ENCODE data around the gene CAPN1.

- TF ChIP-seq CTCF (CRISPR knock-in tag; IDR thresholded peaks at IDR 0.05) = no peak
- no peak for TF ChIP-seq CREM (IDR thresholded peaks at IDR 0.05)
- TF ChIP-seq CREM (CRISPR knock-in tag; IDR thresholded peaks at IDR 0.05) = no peak
- no peak for TF ChIP-seq ZNF615 (CRISPR knock-in tag; IDR thresholded peaks at IDR 0.05; ENCODE audit: borderline replicate concordance)
- TF ChIP-seq DNMT3B (CRISPR knock-in tag; conservative IDR thresholded peaks at IDR 0.05) = no peak
- TF ChIP-seq, protein P1, sequence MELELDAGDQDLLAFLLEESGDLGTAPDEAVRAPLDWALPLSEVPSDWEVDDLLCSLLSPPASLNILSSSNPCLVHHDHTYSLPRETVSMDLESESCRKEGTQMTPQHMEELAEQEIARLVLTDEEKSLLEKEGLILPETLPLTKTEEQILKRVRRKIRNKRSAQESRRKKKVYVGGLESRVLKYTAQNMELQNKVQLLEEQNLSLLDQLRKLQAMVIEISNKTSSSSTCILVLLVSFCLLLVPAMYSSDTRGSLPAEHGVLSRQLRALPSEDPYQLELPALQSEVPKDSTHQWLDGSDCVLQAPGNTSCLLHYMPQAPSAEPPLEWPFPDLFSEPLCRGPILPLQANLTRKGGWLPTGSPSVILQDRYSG (CRISPR knock-in tag; IDR thresholded peaks at IDR 0.05) = no peak
- TF ChIP-seq UBTF (CRISPR knock-in tag; IDR thresholded peaks at IDR 0.05) = no peak
- no peak for TF ChIP-seq SMARCC2 (IDR thresholded peaks at IDR 0.05)
- no peak for TF ChIP-seq RELA (CRISPR knock-in tag; IDR thresholded peaks at IDR 0.05)
- TF ChIP-seq STAT6 (CRISPR knock-in tag; IDR thresholded peaks at IDR 0.05; ENCODE audit: borderline replicate concordance) = no peak
- no peak for TF ChIP-seq ARHGAP35 (CRISPR knock-in tag; IDR thresholded peaks at IDR 0.05; ENCODE audit: borderline replicate concordance)
Measured at GRCh38 chr11:65254724-65255123, 73.0 kb downstream of the CAPN1 start.
